Stimulated activated CD4-positive, alpha-beta T cell treated with anti-CD3 and anti-CD28 coated beads, Interleukin-1b, Interleukin-23, amount 100 ng/mL, for 48 hours (primary cell): ENCODE results near the gene CSF1.
"Not testable (repeated sequence)": the region's sequence is repeated elsewhere in the genome, so short reads cannot be mapped to it uniquely, and the experiment has no call there.

Experiments
- DNase-seq: peaks from one replicate; pipeline ENCODE4 v3.0.0-alpha.2; 2020

The CSF1 gene

DNA sequence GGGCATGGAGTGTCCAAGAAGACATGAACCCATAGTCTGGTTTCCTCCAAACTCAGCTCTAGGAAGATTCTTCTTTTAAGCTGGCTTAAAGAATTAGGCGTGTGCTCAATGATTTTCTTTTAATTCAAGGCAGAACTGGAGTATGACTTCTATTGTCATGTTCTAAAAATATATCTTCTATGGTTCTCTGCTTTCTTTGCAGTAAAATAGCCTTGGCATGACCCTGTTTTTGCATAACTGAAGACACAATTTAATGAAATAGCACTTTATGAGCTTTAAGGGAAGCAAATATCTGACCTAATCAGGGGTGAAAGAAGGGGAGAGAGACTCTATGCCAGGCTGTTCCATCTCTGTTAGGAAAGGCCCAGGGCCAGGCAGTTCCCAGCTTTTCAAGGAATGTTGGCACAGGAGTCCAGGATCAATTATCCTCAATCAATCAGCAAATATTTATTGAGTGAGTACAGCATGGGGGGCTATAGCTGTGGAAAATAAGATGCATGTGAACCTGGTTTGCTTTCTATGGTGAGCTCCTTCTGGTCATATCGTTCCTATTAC, 7.2 kb upstream of the CSF1 start:
- no peak for DNase-seq

DNA sequence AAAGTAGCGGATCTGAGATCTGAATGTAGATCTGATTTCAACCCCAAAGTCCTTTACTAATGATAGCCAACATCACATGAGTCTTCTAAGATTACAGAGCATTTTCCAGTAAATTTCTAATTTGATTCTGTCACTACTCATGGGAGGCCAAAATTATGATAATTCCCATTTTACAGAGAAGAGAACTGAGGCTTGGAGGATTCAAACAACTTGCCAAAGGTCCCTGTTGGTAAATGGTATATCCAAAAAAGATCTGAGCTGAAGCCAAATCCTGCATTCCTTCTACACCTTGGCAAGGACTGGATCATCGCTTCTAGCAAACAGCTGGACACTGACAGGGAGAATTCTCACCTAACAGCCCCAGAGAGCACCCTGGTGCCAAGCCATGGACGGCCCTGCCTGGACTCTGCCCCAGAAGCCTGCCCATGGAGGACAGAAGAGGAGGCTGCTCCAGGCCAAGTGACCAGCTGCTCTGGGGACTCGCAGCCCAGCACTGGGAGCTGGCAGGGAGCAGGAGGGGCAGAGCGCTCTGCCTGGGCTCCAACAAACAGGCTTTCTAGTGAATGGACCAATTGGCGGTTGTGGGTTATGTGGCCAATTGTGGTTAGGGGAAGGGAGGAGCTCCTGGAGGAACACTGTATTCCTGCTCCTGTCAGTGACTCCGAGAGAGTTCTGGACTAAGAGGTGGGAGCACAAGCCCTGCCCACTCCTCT, 6.4 kb upstream of the CSF1 start:
- DNase-seq = no peak

DNA sequence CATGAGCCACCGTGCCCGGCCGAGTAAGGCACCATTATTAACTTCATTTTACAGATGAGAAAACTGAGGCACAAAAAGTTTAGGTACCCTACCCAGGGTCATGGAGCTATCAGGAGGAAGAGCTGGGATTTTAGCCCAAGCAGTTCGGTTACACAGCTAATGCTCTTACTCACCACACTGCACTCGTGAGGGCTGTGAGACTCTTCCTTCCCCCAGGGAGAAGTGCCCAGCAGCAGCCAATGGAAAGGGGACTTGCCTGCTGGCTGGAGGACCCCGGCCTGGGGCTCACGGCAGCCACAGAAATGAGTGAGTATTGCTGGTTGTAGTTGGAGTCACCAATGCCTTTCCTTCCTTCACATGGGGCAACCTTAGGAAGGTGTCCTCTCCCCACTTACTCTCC, 5.2 kb upstream of the CSF1 start:
- DNase-seq = no peak

DNA sequence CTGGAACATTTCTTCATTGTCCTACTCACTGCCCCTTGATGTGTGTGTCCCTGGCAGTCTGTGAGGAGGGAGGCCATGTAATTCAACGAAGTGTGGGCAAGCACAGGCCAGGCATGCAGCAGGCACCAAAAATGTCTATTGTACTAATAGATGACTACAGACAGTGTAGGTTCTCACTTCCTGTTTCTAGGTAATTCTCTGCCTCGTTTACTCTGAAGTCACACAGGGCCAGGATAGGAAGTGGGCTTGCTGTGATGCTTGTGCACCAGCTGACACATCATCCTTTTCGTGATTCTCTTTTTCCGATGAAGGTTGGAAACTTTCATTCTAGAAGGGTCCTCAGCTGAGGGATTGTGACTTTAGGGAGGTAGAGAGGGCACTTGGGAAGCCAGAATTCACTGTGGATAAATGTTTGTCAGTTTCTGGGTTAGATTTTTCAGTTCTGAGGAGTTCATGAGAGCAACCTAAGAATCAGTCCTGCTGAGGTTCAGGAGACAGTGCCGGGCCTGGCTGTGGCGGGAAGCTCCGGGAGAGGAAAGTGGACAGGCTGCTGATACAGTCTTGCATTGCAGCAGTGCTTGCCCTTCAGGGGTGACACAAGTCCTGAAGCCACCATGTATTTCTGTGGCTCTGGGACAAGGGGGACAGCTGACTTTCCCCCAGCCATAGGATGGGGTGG, 4.3 kb upstream of the CSF1 start:
- DNase-seq = peak; percentile 68

DNA sequence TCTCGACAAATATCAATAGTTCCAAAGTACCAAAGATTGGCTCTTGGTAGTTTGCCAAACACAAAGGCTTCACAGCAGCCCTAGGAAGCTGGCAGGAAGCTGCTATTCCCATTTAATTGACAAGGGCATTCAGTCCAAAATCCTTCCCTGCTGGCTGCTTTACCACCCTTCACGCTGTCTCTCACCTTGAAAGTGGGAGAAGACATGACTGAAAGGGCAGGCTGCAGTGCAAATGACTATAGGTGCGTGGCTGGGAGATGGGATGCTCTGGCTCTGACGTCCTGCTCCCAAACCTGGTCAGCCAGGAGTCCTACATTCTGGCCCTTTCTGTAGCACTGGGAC, 3.8 kb upstream of the CSF1 start:
- DNase-seq = no peak

DNA sequence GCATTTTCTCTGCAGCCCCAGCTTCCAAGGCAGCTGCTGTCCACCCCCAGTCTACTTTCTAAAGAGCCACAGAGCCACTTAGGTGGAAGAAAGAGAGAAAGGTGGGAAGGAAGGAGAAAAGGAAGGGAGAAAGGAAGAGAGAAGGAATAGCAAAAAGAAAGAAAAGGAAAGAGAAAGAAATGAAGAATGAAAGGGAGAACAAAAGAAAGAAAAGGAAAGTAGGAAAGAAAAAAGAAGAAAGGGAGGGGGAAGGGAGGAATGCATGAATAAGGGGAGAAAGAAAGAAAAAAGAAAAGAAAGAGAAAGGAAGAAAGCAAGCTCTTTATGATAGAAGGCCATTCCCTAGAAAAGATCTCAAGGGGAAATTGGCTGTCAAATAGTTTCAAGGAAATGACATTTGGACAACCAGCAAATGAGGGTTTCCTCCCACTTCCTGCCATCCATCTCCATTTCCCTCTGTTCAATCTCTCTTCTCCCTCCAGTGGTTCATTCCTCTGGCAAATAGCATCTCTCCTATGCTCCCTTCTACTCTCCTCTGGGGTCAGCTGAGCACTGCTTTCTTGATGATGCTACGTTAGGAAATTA, 3.4 kb upstream of the CSF1 start:
- DNase-seq = no peak

DNA sequence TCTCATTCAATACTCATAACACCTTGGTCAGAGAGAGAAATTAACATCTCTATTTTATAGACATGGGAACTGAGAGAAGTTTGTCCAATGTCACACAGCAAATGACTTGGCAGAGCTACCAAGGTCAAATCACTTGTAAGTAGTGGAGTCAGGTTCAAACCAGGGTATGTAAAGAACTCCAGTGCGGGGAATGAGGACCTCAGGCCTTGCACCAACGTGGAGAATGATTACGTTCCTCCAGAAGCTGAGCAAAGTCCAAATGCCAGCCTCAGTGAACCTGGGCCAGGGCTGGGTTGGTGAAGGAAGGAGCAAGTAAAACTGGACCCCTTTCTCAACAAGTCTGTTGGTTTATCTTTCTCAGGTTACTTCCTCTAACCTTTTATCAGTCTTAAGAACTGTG, 1.8 kb upstream of the CSF1 start:
- no peak for DNase-seq

DNA sequence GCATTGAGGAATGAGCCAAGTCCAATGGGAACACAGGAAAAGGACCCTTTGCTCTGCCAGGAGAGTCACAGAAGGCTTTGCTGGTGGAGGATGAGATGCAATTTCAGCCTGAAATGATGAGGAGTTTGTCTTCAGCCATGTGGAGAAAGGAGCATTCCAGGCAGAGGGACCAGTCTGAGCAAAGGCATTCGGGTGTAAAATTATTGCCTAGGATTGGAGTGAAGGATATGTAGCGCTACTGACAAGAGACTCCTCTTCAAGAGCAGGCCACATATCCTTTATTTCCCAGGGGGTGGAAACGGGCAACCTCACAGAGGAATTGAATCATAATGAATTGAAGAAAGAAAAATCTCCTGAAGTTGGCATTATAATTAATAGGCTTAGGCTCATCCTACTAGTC, 1.1 kb upstream of the CSF1 start:
- no peak for DNase-seq

DNA sequence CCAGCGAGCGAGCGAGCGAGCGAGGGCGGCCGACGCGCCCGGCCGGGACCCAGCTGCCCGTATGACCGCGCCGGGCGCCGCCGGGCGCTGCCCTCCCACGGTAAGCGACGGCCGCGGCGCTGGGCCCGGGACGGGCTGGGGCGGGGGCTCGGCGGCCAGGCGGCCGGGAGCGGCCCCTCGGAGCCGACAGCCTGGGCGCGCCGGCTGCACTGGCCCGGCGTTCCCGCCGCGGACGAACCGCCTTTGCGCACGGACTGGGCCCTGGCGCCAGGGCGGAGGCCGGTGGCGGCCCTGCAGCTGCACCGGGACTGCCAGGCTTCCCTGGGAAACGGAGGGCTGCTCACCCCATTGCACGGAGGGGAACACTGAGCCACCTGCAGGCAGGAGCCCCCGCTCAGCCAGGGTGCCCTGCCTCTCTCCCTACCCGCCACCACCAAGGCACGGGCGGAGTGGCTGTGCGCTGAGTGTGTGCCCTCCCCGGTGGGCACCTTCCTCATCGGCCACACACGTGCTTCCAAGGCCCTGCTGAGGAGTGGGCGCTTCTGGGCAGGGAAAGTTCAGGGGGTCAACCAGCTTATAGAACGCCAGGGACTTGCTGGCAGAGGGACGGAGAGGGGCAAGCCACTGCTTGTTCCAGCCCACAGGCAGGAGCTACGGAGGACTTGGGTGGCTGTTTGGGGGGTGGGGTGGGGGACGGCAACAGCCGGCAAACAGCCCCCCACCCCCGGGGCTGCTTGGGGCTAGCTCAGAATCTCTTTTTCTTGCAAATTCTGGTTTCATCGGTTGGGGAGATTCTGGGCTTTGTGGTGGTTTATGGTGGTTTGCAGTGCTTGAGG, 532 bp downstream of the CSF1 start:
- no peak for DNase-seq

DNA sequence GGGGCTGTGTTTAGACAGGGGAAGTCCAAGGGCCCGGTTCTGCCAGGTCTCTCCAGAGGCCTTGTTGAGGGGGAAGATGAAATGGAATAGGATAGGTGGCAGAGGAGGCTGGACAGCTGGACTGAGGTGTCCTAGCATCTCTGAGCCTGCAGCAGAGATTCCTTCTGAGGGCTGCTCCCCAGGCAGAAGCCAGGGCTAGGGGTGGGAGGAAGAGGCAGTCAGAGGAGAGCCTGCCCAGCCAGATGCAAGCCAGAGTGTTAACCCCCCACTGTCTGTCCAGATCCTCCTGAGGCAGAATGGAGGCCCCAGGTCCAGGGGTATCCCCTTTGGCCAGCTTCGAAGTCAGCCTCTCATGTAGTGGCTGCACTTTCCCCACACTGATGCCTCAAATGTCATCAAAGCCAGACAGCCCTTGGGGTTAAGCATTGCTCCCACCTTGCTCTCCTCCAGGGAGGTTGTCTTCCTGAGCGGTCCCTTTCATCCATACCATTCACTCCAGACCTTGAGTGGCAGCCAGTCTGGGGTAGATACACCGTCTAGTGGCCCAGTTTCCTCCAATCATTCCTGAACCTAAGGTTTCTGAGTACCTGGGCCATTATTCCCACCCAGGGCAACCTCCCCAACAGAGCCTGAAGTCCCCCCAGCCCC, 1.7 kb downstream of the CSF1 start:
- no peak for DNase-seq

DNA sequence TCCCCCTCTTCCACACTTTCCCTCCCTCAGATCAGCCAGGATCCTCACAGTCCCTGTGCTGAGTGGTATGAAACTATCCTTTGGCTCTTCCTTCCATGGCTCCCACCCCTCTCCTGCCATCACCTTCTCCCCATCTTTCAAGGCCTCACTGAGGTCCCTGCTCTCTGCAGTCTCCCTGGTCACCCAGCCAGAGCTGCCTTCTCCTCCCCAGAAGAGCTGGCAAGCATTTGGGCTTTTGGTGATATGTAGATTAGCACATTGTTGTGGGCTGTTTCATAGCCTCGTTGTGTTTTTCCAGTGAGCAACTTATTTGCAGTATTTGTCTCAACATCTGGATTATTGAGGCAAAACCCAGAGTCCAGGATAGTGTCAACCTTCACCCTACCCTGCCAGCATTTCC, 2.2 kb downstream of the CSF1 start:
- no peak for DNase-seq

DNA sequence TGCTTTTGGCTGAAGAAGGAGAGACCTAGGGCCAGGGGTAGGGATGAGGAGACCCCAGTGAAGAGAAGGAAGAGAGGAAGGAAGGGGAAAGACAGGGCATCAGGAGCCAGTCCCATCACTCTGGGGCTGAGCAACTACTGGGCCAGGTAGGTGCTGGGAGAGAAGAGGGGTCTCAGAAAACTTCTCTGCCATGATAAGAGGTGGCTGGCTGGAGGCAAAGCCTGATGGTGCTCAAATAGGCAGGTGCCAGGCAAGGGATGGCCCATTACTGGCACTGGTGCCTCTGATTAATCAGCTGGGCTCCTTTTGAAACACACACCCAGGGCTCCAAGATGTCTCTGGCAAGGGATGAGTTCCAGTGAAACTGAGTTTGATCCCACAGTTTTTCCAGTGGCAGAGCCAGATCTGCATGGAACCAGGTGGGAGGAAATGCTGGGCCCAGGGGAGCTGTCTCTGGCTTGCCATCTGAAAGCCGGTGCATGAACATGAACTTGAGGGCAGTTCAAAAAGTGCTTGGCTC, 2.8 kb downstream of the CSF1 start:
- no peak for DNase-seq

DNA sequence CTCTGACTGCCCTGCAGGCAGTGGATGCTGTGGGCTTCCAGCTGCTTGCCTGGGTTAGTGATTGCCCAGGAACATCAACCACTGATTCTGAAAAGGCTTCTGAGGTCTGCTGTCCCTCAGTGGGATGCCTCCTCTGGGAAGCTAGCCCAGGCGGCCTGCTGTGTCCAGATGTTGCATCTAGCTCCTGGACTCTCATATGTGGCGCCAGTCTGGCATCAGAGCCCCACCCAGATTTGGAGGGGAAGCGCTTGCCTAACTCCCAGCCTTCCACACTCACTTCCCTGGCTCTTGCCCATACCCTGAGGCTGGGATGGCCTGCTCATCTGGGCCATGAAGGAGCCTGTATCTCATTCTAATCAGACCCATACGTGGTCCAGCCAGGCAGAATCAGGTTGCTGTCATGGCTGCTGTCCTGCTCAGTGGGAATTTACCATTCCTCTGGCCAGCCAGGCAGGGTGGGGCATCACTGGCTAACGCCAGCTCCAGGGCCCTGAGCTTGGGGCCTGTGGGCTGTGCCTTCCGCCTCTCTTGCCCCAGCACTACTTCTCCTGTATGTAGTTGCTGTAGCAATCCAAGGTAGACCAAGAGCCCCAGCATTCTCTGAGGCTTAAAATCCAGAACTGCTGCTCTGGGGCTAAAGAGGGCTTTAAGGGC, 4.1 kb downstream of the CSF1 start:
- no peak for DNase-seq

DNA sequence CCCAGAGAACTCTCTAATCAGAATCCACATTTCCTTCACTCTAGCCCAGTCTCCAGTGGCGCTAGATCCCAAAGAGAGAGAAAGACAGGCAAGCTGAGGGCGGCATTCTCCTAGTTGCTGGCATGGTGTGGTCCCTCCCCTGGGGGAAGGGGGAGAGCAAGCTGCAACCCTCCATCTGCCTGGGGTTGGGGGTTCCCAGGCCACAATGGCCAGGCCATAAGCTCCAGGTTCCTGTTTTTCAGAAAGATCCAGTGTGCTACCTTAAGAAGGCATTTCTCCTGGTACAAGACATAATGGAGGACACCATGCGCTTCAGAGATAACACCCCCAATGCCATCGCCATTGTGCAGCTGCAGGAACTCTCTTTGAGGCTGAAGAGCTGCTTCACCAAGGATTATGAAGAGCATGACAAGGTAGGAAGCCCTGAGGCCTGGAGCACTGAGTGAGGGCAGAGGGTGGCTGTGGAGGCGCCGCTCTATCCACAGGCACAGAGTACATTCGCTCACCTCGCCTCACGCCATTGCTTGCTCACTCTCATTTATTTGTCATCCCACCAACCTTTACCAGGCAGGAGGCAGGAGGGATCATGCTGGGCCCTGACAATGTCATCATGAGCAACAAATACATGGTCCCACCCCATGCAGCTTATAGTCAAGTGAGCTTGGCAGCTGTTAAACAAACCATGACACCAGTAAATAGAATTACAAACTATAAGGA, 6.6 kb downstream of the CSF1 start:
- no peak for DNase-seq

DNA sequence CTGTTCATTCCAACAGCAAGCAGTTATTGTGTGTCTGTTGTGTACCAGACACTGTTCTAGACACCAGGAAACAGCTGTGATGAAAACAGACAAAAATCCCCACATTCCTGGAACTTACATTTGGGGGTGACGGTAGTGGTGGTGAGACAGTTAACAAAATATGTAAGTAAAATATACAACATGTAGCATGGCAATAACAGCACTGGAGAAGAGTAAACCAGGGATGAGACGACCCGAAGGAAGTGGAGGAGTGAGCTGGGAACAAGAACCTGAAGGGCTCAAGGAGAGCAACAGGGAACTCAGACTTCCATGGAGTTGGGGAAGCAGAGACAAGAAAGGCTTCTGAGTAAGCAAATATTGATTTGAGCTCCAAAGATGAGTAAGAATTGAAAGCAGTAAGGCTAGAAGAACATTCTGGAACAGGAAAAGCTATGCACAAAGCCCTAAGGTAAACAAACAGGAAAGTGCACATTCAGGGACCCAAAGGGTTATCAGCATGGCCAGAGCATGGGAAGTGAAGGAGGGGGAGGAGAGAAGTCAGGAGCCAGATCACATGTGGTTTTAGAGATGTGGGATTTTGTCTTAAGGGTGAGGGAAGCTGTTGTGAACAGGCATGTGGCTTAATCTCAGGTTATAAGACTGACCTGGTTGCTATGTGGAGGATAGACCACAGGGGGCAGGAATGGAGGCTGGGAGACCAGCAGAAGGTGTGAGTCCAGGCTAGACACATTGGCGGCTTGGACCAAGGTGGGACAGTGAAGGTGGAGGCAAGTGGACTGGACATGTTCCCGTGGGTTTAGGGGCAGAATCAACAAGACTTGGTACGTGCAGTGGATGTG, 7.3 kb downstream of the CSF1 start:
- DNase-seq = no peak

DNA sequence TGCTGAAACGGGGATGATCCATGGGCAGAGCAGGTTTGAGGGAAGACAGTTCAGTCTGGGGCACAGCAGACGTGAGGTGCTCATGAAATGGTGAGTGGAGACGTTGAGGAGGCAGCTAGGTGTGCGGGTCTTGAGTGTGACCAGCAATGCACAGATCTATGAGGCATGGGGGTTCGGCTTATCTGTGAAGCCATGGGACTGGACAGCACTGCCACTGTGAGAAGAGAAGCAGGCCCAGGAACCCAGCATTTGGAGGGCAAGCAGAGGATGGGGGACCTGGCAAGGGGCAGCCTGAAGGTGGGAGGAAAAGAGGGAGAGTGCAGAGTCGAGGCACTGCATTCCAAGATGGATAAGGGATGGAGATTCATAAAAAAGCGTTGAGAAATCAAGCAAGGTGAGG, 8.0 kb downstream of the CSF1 start:
- DNase-seq = no peak

DNA sequence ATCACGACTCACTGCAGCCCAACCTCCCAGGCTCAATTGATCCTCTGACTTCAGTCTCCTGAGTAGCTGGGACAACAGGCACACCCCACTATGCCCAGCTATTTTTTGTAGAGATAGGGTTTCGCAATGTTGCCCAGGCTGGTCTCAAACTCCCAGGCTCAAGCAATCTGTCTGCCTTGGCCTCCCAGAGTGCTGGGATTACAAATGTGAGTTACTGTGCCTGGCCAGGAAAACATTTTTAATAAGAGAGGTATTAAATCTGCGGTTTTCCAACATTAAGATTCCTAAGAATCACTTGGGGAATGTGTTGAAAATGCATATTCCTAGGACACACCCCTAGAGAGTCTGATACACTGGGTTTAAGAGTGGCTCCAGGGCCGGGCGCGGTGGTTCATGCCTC, 8.7 kb downstream of the CSF1 start:
- no peak for DNase-seq

DNA sequence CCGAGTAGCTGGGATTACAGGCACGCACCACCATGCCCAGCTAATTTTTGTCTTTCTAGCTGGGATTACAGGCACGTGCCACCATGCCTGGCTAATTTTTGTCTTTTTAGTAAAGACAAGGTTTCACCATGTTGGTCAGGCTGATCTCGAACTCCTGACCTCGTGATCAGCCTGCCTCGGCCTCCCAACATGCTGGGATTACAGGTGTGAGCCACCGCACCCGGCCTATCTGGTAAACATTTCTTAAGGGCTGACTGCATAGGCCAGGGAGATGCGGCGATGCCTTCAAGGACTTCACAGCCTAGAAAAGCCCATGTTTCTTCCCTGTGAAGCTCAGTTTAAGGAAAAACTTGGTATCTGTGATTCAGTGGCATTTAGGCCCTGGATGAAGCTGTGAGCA, 9.7 kb downstream of the CSF1 start:
- DNase-seq = not testable (repeated sequence)

DNA sequence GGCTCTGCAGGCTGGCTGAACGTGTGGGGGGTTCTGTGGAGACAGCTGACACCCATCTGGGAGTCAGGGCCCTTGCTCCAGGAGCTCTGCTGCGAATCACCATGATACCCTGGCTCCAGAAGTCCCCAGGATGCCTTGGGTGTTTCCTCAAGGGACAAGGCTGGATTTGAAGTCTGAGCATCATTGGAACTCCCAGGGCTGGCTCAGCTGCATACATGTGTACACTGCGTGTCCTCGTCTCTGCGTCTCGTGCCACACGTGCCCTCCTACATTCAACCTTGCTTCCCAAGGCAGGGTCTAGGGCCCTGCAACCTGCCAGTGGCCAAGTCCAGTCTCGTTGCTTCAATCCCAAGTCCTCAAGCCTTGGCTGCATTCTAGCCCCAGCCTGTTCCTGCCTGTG, 11.7 kb downstream of the CSF1 start:
- no peak for DNase-seq

DNA sequence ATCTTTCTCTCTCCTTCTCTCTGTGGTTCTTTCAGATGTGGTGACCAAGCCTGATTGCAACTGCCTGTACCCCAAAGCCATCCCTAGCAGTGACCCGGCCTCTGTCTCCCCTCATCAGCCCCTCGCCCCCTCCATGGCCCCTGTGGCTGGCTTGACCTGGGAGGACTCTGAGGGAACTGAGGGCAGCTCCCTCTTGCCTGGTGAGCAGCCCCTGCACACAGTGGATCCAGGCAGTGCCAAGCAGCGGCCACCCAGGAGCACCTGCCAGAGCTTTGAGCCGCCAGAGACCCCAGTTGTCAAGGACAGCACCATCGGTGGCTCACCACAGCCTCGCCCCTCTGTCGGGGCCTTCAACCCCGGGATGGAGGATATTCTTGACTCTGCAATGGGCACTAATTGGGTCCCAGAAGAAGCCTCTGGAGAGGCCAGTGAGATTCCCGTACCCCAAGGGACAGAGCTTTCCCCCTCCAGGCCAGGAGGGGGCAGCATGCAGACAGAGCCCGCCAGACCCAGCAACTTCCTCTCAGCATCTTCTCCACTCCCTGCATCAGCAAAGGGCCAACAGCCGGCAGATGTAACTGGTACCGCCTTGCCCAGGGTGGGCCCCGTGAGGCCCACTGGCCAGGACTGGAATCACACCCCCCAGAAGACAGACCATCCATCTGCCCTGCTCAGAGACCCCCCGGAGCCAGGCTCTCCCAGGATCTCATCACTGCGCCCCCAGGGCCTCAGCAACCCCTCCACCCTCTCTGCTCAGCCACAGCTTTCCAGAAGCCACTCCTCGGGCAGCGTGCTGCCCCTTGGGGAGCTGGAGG, 12.7 kb downstream of the CSF1 start:
- DNase-seq = no peak
